Loucy (cell line): ENCODE data around the gene PRKACB.
"Not testable (repeated sequence)": the region's sequence is repeated elsewhere in the genome, so short reads cannot be mapped to it uniquely, and the experiment has no call there.

Experiments
- H2AFZ ChIP-seq: fragments of 200-600 bp; sonication (generic); 2 replicates; pipeline ENCODE4 v1.6.0; 2016; ENCODE audit warnings: antibody characterized with exemption, mild to moderate bottlenecking, low read length, moderate library complexity
- H3F3A ChIP-seq: fragments of 200-600 bp; 2 replicates; pipeline ENCODE4 v1.6.0; 2016; ENCODE audit warnings: antibody characterized with exemption, low read depth, mild to moderate bottlenecking
- H3K27me3 ChIP-seq: fragments of 200-600 bp; sonication (generic); 2 replicates; pipeline ENCODE4 v1.6.1; 2014; ENCODE audit warnings: low read length, mild to moderate bottlenecking; ENCODE audit not compliant: insufficient read depth, poor library complexity, severe bottlenecking
- H3K36me3 ChIP-seq: fragments of 200-600 bp; sonication (generic); 2 replicates; pipeline ENCODE4 v1.6.1; 2016; ENCODE audit warnings: low read length; ENCODE audit not compliant: insufficient read depth
- H3K4me1 ChIP-seq: fragments of 200-600 bp; sonication (generic); 2 replicates; pipeline ENCODE4 v1.5.1; 2014; ENCODE audit warnings: low read length, mild to moderate bottlenecking; ENCODE audit not compliant: insufficient read depth, poor library complexity, severe bottlenecking
- H3K4me2 ChIP-seq: fragments of 200-600 bp; sonication (generic); 2 replicates; pipeline ENCODE4 v1.6.0; 2014; ENCODE audit warnings: antibody characterized with exemption, low read length, low read depth, mild to moderate bottlenecking; ENCODE audit not compliant: poor library complexity, severe bottlenecking
- H3K4me3 ChIP-seq: fragments of 200-600 bp; sonication (generic); 2 replicates; pipeline ENCODE4 v1.5.1; 2014; ENCODE audit warnings: low read length, mild to moderate bottlenecking, mixed read lengths; ENCODE audit not compliant: poor library complexity, severe bottlenecking
- H3K79me2 ChIP-seq: fragments of 200-600 bp; sonication (generic); 2 replicates; pipeline ENCODE4 v1.6.1; 2014; ENCODE audit warnings: low read length; ENCODE audit not compliant: insufficient read depth
- H3K9ac ChIP-seq: fragments of 200-600 bp; sonication (generic); 2 replicates; pipeline ENCODE4 v1.6.0; 2014; ENCODE audit warnings: mild to moderate bottlenecking, low read depth, low read length, moderate library complexity; ENCODE audit not compliant: poor library complexity, severe bottlenecking
- H3K9me2 ChIP-seq: fragments of 200-600 bp; sonication (generic); replicated peaks from 2 replicates; pipeline ENCODE4 v1.6.1; 2016; ENCODE audit warnings: low read depth, low read length, mixed read lengths
- H3K9me3 ChIP-seq: fragments of 200-600 bp; sonication (generic); 2 replicates; pipeline ENCODE4 v1.6.1; 2014; ENCODE audit warnings: mild to moderate bottlenecking, antibody characterized with exemption, low read length, low read depth; ENCODE audit not compliant: insufficient read depth
- H4K20me1 ChIP-seq: fragments of 200-600 bp; sonication (generic); 2 replicates; pipeline ENCODE4 v1.6.0; 2014; ENCODE audit warnings: antibody characterized with exemption, low read length, mild to moderate bottlenecking; ENCODE audit not compliant: insufficient read depth, poor library complexity, severe bottlenecking
- CTCF ChIP-seq: fragments of 200-600 bp; sonication (generic); conservative IDR thresholded peaks from 2 replicates; pipeline ENCODE4 v1.5.1; 2014; ENCODE audit warnings: mild to moderate bottlenecking, antibody characterized with exemption, low read length
- EZH2phosphoT487 ChIP-seq: fragments of 200-600 bp; IDR thresholded peaks from 2 replicates; pipeline ENCODE4 v1.6.1; 2018; ENCODE audit warnings: antibody characterized with exemption, mild to moderate bottlenecking, moderate library complexity, borderline replicate concordance

PRKACB gene

GRCh38 chr1:84101204-84101603, 42.9 kb upstream of the PRKACB start:
- TF ChIP-seq CTCF (no peak), EZH2phosphoT487 (no peak)
- Histone ChIP-seq H3K4me3 (no peak overlapping the region), H3K4me2 (no peak overlapping the region), H3K4me1 (peaks cover 14% of the 10 kb centered on the region), H3K36me3 (no peaks in the 10 kb centered on the region), H4K20me1 (no peaks in the 10 kb centered on the region), H3F3A (no peaks in the 10 kb centered on the region), H2AFZ (no peak overlapping the region), H3K27me3 (no peaks in the 10 kb centered on the region), H3K9me3 (no peaks in the 10 kb centered on the region), H3K9me2 (no peaks in the 10 kb centered on the region), H3K9ac (no peak overlapping the region), H3K79me2 (no peaks in the 10 kb centered on the region)

GRCh38 chr1:84103197-84103992, 40.7 kb upstream of the PRKACB start:
- H3K4me1 ChIP-seq: peaks cover 14% of the 10 kb centered on the region
- no peak overlapping the region for H3K4me3 ChIP-seq
- H3F3A ChIP-seq: no peaks in the 10 kb centered on the region
- peak overlapping the region; percentile 49 for H3K4me2 ChIP-seq
- H3K9ac ChIP-seq: peak overlapping the region; percentile 13
- no peaks in the 10 kb centered on the region for H3K79me2 ChIP-seq
- H3K27me3 ChIP-seq: no peaks in the 10 kb centered on the region
- H3K9me2 ChIP-seq: no peaks in the 10 kb centered on the region
- no peaks in the 10 kb centered on the region for H3K36me3 ChIP-seq
- H2AFZ ChIP-seq: peak overlapping the region; percentile 5; the same call in 1 of the 2 replicates
- TF ChIP-seq EZH2phosphoT487 (no peak), CTCF (no peak)
- no peaks in the 10 kb centered on the region for H4K20me1 ChIP-seq
- H3K9me3 ChIP-seq: no peaks in the 10 kb centered on the region

- H3K27me3 ChIP-seq, H3F3A ChIP-seq, H3K9ac ChIP-seq, H4K20me1 ChIP-seq, H3K36me3 ChIP-seq, H3K79me2 ChIP-seq, H3K9me2 ChIP-seq, H2AFZ ChIP-seq, H3K9me3 ChIP-seq, H3K4me2 ChIP-seq, H3K4me3 ChIP-seq: not testable (repeated sequence)
- peaks cover 13% of the 10 kb centered on the region for H3K4me1 ChIP-seq
These were observed 36.5 kb upstream of the PRKACB start for GRCh38 chr1:84107538-84107937.

- no peak for TF ChIP-seq EZH2phosphoT487
- TF ChIP-seq CTCF: no peak
- no peaks in the 10 kb centered on the region for H3K79me2 ChIP-seq
- no peak overlapping the region for H3K9ac ChIP-seq
- H3K9me2 ChIP-seq: no peaks in the 10 kb centered on the region
- H4K20me1 ChIP-seq: no peaks in the 10 kb centered on the region
- no peaks in the 10 kb centered on the region for H3K27me3 ChIP-seq
- no peak overlapping the region for H3K4me3 ChIP-seq
- H2AFZ ChIP-seq: no peak overlapping the region
- H3K9me3 ChIP-seq: no peaks in the 10 kb centered on the region
- H3K4me1 ChIP-seq: peaks cover 8% of the 10 kb centered on the region
- no peaks in the 10 kb centered on the region for H3K36me3 ChIP-seq
- no peaks in the 10 kb centered on the region for H3F3A ChIP-seq
- H3K4me2 ChIP-seq: no peak overlapping the region
These were observed 36.1 kb upstream of the PRKACB start for GRCh38 chr1:84107955-84108354.
